Measurements from ENCODE around the gene TRIM9.
A peak's percentile ranks its signal among the peaks of the same experiment; 100 is the strongest.

TRIM9 gene

GRCh38 chr14:51094901-51095853, at the start of gene TRIM9:
Gene TRIM9 (minus strand): TSS chr14:51095105. CDS start chr14:51094939, 166 bp downstream.
- Histone ChIP-seq H3K36me3 (ENCODE audit: insufficient read depth, low read length) (no peaks in the 10 kb centered on the region), H3K9me3 (ENCODE audit: low read length) (no peaks in the 10 kb centered on the region), H3K27me3 (ENCODE audit: insufficient read depth, low read length) (no peaks in the 10 kb centered on the region), H2AFZ (ENCODE audit: low read depth, low read length) (peak within 1 kb of the TSS; percentile 81), H3K4me3 (ENCODE audit: low read length) (peak within 1 kb of the TSS; percentile 56), H3K4me1 (ENCODE audit: insufficient read depth, low read length) (peaks cover 35% of the 10 kb centered on the region)

- Histone ChIP-seq H3K27me3 (ENCODE audit: insufficient read depth, low read length) (no peaks in the 10 kb centered on the region), H3K9me3 (ENCODE audit: low read length) (no peaks in the 10 kb centered on the region), H3K36me3 (ENCODE audit: insufficient read depth, low read length) (no peaks in the 10 kb centered on the region)
Observed at GRCh38 chr14:51140856-51141255, 46.0 kb upstream of the TRIM9 start.

GRCh38 chr14:51140338-51140737, 45.4 kb upstream of the TRIM9 start:
- Histone ChIP-seq H3K36me3 (ENCODE audit: insufficient read depth, low read length) (no peaks in the 10 kb centered on the region), H3K9me3 (ENCODE audit: low read length) (no peaks in the 10 kb centered on the region), H3K27me3 (ENCODE audit: insufficient read depth, low read length) (no peaks in the 10 kb centered on the region), H3K4me3 (ENCODE audit: low read length) (no peak overlapping the region), H3K4me1 (ENCODE audit: insufficient read depth, low read length) (peaks cover 15% of the 10 kb centered on the region), H2AFZ (ENCODE audit: low read depth, low read length) (no peak overlapping the region)

More at GRCh38 chr14:51140856-51141255, 46.0 kb upstream of the TRIM9 start:
- H3K4me1 ChIP-seq (ENCODE audit: insufficient read depth, low read length) = peaks cover 15% of the 10 kb centered on the region
- no peak overlapping the region for H2AFZ ChIP-seq (ENCODE audit: low read depth, low read length)
- no peak overlapping the region for H3K4me3 ChIP-seq (ENCODE audit: low read length)

- Histone ChIP-seq H3K4me3 (ENCODE audit: low read length) (no peak overlapping the region), H3K9me3 (ENCODE audit: low read length) (no peaks in the 10 kb centered on the region), H3K4me1 (ENCODE audit: insufficient read depth, low read length) (peaks cover 15% of the 10 kb centered on the region), H3K27me3 (ENCODE audit: insufficient read depth, low read length) (no peaks in the 10 kb centered on the region), H3K36me3 (ENCODE audit: insufficient read depth, low read length) (no peaks in the 10 kb centered on the region), H2AFZ (ENCODE audit: low read depth, low read length) (no peak overlapping the region)
Observed at GRCh38 chr14:51139121-51139681, 44.3 kb upstream of the TRIM9 start.

- Histone ChIP-seq H3K4me3 (ENCODE audit: low read length) (no peak overlapping the region), H3K27me3 (ENCODE audit: insufficient read depth, low read length) (no peaks in the 10 kb centered on the region), H3K36me3 (ENCODE audit: insufficient read depth, low read length) (no peaks in the 10 kb centered on the region), H3K9me3 (ENCODE audit: low read length) (no peaks in the 10 kb centered on the region), H2AFZ (ENCODE audit: low read depth, low read length) (no peak overlapping the region), H3K4me1 (ENCODE audit: insufficient read depth, low read length) (peaks cover 15% of the 10 kb centered on the region)
Observed at GRCh38 chr14:51138404-51139103, 43.6 kb upstream of the TRIM9 start.

GRCh38 chr14:51131516-51131915, 36.6 kb upstream of the TRIM9 start:
- H3K36me3 ChIP-seq (ENCODE audit: insufficient read depth, low read length) = no peaks in the 10 kb centered on the region

GRCh38 chr14:51129130-51129529, 34.2 kb upstream of the TRIM9 start:
- Histone ChIP-seq H3K9me3 (ENCODE audit: low read length) (no peaks in the 10 kb centered on the region), H2AFZ (ENCODE audit: low read depth, low read length) (no peak overlapping the region), H3K36me3 (ENCODE audit: insufficient read depth, low read length) (no peaks in the 10 kb centered on the region), H3K27me3 (ENCODE audit: insufficient read depth, low read length) (no peaks in the 10 kb centered on the region), H3K4me3 (ENCODE audit: low read length) (no peak overlapping the region), H3K4me1 (ENCODE audit: insufficient read depth, low read length) (no peaks in the 10 kb centered on the region)

More at GRCh38 chr14:51131516-51131915, 36.6 kb upstream of the TRIM9 start:
- no peaks in the 10 kb centered on the region for H3K4me1 ChIP-seq (ENCODE audit: insufficient read depth, low read length)
- H3K4me3 ChIP-seq (ENCODE audit: low read length) = no peak overlapping the region
- no peaks in the 10 kb centered on the region for H3K9me3 ChIP-seq (ENCODE audit: low read length)
- H2AFZ ChIP-seq (ENCODE audit: low read depth, low read length) = no peak overlapping the region
- no peaks in the 10 kb centered on the region for H3K27me3 ChIP-seq (ENCODE audit: insufficient read depth, low read length)

GRCh38 chr14:51124029-51124428, 29.1 kb upstream of the TRIM9 start:
- no peaks in the 10 kb centered on the region for H3K9me3 ChIP-seq (ENCODE audit: low read length)
- no peak overlapping the region for H2AFZ ChIP-seq (ENCODE audit: low read depth, low read length)
- no peak overlapping the region for H3K4me3 ChIP-seq (ENCODE audit: low read length)
- H3K36me3 ChIP-seq (ENCODE audit: insufficient read depth, low read length) = no peaks in the 10 kb centered on the region
- no peaks in the 10 kb centered on the region for H3K27me3 ChIP-seq (ENCODE audit: insufficient read depth, low read length)
- peaks cover 28% of the 10 kb centered on the region for H3K4me1 ChIP-seq (ENCODE audit: insufficient read depth, low read length)

- no peaks in the 10 kb centered on the region for H3K36me3 ChIP-seq (ENCODE audit: insufficient read depth, low read length)
- peaks cover 3% of the 10 kb centered on the region for H3K27me3 ChIP-seq (ENCODE audit: insufficient read depth, low read length)
- no peaks in the 10 kb centered on the region for H3K9me3 ChIP-seq (ENCODE audit: low read length)
- H3K4me1 ChIP-seq (ENCODE audit: insufficient read depth, low read length) = peaks cover 28% of the 10 kb centered on the region
- no peak overlapping the region for H3K4me3 ChIP-seq (ENCODE audit: low read length)
- H2AFZ ChIP-seq (ENCODE audit: low read depth, low read length) = no peak overlapping the region
Observed at GRCh38 chr14:51121096-51121495, 26.2 kb upstream of the TRIM9 start.

GRCh38 chr14:51119411-51120051, 24.6 kb upstream of the TRIM9 start:
- H3K27me3 ChIP-seq (ENCODE audit: insufficient read depth, low read length) = peaks cover 3% of the 10 kb centered on the region
- H3K4me1 ChIP-seq (ENCODE audit: insufficient read depth, low read length) = peaks cover 28% of the 10 kb centered on the region
- no peaks in the 10 kb centered on the region for H3K36me3 ChIP-seq (ENCODE audit: insufficient read depth, low read length)
- H3K4me3 ChIP-seq (ENCODE audit: low read length) = no peak overlapping the region
- H2AFZ ChIP-seq (ENCODE audit: low read depth, low read length) = no peak overlapping the region
- no peaks in the 10 kb centered on the region for H3K9me3 ChIP-seq (ENCODE audit: low read length)

GRCh38 chr14:51118993-51119392, 24.1 kb upstream of the TRIM9 start:
- peaks cover 28% of the 10 kb centered on the region for H3K4me1 ChIP-seq (ENCODE audit: insufficient read depth, low read length)
- no peak overlapping the region for H2AFZ ChIP-seq (ENCODE audit: low read depth, low read length)
- no peaks in the 10 kb centered on the region for H3K9me3 ChIP-seq (ENCODE audit: low read length)
- no peak overlapping the region for H3K4me3 ChIP-seq (ENCODE audit: low read length)
- H3K27me3 ChIP-seq (ENCODE audit: insufficient read depth, low read length) = peaks cover 3% of the 10 kb centered on the region
- H3K36me3 ChIP-seq (ENCODE audit: insufficient read depth, low read length) = no peaks in the 10 kb centered on the region

- H3K9me3 ChIP-seq (ENCODE audit: low read length) = no peaks in the 10 kb centered on the region
- H3K4me3 ChIP-seq (ENCODE audit: low read length) = no peak overlapping the region
- H3K4me1 ChIP-seq (ENCODE audit: insufficient read depth, low read length) = peaks cover 23% of the 10 kb centered on the region
- H3K36me3 ChIP-seq (ENCODE audit: insufficient read depth, low read length) = no peaks in the 10 kb centered on the region
- no peak overlapping the region for H2AFZ ChIP-seq (ENCODE audit: low read depth, low read length)
- H3K27me3 ChIP-seq (ENCODE audit: insufficient read depth, low read length) = peaks cover 3% of the 10 kb centered on the region
Observed at GRCh38 chr14:51117593-51117992, 22.7 kb upstream of the TRIM9 start.
